Endothelial cell of umbilical vein (primary cell): ENCODE measurements around the gene KITLG.

Experiments used
- CTCF ChIP-seq, 2 donors: IDR thresholded peaks; 1 replicate in 1 of 2; 2 replicates in 1 of 2; pipeline ENCODE4 v1.5.1; 2011; ENCODE audit warnings: low read length in 2 of 2, mild to moderate bottlenecking in 2 of 2, moderate library complexity in 2 of 2, control low read depth in 1 of 2, inconsistent platforms in 1 of 2, low read depth in 1 of 2; ENCODE audit not compliant: insufficient read depth in 1 of 2; ENCODE audit errors: extremely low read depth in 1 of 2
- JUN ChIP-seq: IDR thresholded peaks from 2 replicates; pipeline ENCODE4 v1.6.1; 2011; ENCODE audit warnings: borderline replicate concordance, low read depth; ENCODE audit not compliant: insufficient read length, insufficient read depth

GRCh38 chr12:88516811-88517210, 63.5 kb downstream of the KITLG start:
- TF ChIP-seq JUN (no peak), CTCF (IDR thresholded peaks at IDR 0.05; ENCODE audit: extremely low read depth in 1 of 2, insufficient read depth in 1 of 2, low read depth in 1 of 2, low read length in 2 of 2) (no peak)
